Activated CD8-positive, alpha-beta memory T cell treated with anti-CD3 and anti-CD28 coated beads, Interleukin-2, amount 50 U/mL, for 24 hours (primary cell): ENCODE results near the gene CD46.
A peak's percentile ranks its signal among the peaks of the same experiment; 100 is the strongest.

Experiments
- DNase-seq: peaks from one replicate; pipeline ENCODE4 v3.0.0-alpha.2; 2020; ENCODE audit errors: extremely low read depth

CD46 gene

DNA sequence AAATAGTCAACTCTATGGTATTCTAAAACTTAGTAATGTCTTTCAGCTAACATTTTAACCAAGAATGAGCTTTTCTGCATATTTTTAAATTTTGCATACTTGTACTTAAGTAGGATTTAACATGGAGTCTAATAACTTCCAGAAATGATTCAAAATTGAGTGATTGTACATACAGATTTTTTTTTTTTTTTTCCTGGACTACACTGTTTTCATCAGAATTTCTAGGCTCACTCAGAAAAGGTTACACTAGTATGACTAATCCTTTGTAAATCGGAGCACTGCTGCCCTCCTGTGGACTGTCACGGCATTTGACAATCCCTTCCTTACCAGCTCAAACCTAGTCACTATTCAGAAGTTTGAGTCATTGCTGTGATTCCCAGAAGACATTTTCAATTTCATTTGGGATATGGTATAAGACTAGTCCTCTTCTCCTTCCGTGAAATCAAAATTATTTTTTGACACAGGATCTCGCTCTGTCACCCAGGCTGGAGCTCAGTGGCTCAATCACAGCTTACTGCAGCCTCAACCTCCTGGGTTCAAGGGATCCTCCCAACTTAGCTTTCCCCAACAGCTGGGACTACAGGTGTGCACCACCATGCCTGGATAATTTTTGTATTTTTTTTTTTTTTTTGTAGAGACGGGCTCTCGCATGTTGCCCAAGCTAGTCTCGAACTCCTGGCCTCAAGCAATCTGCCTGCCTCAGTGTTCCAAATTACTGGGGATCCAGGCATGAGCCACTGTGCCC lies 45.5 kb downstream of the CD46 start:
- DNase-seq = peak; percentile 61

DNA sequence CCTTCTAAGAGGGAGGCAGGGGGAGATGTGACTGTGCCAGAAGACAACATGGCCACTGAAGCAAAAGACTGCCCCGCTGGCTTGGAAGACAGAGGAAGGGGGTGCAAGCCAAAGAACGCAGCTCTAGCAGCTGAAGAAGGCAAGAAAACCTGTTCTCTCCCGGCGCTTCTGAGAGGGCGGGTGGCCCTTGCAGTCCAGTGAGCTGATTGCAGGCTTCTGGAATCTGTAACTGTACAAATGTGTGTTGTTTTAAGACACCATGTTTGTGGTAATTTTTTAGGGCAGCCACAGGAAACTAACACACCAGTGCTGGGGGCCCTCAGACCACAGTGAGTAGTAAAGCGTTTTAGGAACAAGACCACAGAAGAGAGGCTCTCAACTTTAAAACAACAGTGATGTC lies 47.0 kb downstream of the CD46 start:
- no peak for DNase-seq

DNA sequence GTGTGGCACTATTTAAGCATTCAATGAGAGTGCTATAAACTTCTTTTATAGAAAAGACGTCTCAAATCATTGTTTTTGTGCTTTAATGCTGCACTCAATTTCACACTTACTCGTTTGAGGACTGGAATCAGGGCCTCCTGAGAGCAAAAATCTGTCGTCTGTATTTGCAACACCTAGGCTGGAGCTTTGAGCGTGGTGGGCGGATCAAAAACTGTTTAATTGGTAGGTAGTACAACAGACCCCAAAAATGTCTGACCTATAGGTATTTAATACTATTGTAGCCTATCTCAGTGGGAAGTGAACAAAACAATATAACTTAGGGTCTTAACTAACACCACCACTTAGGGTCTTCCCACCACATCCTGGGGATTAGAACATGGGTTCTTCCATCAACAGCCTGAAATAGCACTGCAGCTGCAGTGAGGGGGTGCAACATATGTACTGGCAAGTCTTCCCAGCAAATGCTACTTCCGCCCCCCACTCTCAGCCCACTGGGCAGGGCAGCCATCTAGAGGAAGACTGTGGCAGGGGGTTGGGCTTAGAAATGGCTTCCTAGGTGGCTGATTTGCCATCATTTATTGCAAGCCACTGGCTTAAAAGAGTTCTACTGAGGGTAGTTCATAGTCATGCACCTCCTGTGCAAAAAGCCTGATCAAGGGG lies 48.3 kb downstream of the CD46 start:
- DNase-seq = no peak

DNA sequence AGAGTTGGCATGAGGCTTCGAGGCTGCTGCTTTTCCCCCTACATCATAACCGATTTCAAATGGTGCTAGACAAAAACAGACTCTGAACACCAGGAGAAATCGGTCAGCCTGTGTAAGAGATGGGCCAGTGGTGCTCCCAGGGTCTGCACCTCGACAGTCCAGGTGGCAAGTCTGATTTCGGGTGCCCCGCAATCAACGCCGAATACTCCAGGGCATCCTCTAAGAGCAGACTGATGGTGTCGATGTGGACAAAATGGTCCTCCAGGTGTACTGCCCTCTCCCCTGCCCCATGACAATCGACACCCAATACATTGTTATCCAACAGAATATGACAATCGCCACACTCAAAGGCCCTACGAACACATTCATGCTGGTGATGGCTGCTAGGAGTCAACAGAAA lies 50.0 kb downstream of the CD46 start:
- no peak for DNase-seq

DNA sequence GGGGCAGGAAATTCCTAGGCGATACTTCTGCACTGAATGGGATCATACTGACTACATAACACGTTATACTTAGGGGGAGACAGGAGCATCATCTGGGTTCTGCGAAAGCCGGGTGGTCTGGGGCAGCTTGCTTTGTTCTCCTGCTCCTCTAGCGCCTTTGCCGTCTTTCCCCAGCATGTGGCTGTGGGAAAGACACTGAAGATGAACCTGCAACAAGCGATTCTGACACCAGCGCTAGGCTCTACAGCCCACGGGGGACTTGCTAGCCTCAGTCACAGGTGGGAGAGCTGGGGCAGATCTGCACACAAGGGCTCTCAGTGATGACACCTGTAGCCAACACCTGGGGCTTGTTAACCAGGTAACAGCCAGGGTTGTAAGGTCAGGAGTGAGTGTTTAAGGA lies 51.8 kb downstream of the CD46 start:
- no peak for DNase-seq

DNA sequence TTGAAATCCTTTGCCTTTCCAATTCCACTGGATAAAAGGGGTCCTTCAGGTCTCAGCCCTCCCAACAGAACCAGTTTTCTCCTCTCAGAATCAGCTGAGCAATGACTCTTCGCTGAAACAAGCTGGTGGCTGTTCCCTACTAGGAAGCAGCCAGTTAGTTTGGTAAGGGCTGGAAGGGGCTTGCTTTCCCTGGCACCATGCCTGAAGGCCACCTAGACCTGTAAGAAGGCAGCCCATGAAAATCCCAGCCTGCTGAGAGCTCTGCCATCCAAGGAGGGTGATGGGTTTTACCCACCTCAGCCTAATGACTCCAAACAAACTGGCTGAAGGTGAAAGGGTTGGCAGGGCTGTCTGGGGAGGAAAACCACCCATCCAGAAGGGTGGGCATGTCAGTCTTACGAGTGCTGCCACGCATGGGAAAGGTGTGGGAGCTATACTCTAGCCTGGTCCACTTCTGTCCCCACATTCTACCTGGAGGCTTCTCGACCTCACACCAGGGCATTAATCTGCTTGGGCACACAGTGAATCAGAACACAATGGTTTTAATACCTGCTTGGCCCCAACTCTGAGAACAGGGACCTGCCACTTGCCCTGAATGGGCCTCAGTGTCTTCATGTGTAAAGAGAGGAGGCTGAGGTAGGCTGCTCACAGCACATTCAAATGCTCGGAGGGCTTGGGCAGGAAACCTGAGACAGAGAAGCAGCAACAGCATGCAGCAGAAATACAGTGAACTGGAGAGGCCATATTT lies 53.0 kb downstream of the CD46 start:
- DNase-seq = no peak

DNA sequence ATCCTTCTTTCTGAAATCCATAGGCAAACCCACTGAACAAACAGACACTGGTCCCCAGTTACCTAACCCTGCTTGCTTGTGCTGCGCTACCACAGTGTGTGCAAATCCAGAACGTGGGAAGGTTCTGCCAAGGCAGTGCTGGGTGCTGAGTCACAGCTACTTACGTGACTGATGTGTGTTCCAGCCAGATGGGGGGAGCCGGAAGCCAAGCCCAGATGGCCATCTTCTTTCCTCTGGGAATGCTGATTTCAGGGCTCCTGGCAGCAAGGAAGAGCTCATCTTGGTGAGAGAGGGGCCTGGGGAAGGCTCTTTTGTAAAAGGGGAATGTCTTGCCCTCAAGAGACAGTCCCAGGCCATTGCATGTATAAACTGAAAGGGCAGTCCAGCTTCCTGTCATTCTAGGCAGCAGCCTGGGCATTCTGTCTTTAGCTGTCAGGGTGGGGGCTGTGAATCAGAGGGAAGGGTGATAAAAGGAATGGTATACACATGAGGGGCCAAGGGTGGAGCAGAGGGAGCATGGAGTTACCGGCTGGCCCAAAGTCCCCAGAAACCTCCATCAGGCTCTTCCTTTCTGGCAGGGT lies 54.1 kb downstream of the CD46 start:
- no peak for DNase-seq

DNA sequence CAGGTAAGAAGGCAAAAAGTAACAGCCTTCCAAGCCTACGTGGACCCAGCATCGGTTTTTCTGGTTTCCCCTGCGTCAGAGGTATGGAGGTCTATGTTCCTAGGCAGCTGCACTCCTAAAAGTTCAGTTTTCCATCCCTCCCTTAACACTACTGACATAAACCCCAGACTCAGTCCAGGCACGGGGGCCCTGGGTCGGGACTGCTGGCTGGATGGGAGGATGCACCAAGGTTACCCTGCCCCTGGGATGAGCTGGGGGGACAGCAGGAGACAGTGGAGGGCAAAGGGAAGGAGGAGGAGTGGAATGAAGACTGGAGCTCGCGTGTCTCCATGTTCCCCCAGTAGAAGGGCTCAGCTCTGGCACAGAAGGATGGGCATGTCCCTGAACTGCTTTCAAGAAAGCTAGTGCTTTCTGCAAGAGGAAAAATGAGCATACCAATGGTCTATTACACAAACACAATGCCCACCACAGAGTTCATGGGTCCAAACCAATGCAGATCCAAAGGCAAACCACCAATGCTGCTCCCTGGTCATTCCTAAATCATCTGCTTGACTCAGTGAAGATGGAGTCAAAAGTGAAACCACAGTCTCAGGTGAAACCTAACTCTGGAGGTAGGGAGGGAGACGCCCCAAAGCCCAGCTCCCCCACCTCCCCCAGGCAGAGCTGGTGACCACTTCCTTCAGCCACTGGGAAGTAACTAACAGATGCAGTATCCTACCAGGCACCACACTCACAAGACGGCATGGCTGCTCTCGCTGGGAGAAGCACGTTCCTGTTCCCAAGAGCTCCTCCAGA lies 54.9 kb downstream of the CD46 start:
- no peak for DNase-seq

DNA sequence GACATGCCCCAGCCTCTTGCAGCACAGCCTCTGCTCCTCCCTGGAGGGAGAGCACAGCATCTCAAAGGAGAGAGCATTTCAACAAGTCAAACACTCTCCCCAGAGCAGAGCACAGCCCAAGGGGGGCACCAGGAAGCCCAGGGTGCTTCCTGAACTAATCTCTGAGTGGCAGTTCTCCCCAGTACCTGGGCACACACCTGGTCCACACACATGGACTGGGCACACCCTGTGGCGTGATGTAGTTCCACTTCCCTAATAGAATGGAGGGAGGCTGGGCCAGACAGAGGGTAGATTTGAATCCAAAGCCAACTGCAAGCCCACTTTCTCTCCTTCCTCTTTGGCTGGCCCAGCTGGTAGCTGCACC lies 55.5 kb downstream of the CD46 start:
- no peak for DNase-seq

DNA sequence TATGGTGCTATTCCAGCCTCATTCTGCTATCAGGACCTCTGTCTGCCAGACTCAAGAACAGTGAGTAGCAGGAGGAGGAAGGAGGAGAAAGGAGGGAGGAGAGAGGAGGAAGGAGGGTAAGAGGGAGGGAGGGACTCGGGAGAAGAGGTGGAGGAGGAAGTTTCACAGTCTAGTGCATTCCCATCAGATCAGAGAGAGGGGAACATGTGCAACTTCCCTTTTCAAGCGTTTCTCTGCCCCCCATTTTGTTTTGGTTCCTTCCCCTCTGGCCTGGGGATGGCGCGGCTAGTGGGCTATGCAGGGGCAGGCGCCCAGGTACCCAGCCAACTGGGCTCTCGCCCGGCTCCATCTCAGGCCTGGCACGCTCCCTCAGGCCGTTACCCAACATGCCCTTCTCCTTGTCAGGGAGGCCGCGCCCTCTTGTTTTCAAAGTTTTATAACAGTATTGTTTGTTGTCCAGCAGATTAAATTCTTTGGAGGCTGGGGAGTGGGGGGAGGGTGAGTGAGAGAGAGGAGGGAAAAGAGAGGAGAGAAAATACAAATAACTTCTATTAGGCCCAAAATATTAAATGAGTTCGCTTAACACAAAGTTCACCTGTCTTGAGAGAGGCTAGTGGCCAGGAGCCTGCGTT lies 56.0 kb downstream of the CD46 start:
- no peak for DNase-seq

DNA sequence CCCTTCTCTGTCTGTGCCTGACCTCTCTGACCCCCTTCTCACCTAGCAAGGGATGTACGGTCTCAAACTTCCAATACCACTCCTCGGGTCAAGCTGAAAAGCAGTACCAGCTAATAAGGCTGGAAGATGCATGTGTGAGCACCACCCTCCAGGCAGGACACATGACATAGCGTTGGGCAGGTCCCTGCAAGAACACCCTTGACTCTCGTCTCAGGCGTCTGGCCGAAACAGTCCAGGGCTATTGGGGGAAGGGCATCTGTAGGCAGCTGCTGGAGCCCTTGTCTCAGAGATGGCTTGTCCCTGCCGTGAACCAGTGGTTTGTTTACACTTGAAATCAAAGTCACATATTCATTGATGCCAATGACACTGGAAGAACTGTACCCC lies 56.5 kb downstream of the CD46 start:
- no peak for DNase-seq

DNA sequence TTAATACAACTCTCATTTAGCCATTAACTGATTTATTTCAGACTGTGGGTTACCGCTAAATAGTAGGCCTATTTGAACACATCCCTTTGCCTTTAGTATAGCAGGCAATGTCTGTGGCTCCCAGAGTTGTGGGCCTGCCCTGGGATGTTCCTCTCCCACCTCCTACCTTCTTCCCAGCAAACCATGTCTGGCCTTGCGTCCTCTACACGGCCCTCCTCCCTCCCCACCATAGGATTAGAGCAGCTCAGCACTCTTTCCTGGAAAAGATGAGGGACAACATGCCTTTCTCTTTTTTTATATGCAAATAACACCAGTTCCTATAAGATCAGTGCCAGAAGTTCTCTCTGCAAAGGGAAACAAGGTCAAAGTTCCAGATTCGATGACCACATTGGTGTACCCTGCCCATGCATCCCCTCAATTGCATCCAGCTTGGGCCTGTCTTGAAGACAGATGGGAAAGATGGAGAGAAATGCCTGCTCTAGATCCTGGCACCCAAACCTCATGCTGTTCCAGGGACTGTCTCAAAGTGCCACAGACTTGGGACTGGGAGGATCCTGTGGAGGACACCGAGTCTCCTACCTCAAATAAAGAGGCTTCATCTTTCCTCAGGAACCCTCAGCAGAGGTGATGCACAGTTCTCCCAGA lies 57.2 kb downstream of the CD46 start:
- no peak for DNase-seq

DNA sequence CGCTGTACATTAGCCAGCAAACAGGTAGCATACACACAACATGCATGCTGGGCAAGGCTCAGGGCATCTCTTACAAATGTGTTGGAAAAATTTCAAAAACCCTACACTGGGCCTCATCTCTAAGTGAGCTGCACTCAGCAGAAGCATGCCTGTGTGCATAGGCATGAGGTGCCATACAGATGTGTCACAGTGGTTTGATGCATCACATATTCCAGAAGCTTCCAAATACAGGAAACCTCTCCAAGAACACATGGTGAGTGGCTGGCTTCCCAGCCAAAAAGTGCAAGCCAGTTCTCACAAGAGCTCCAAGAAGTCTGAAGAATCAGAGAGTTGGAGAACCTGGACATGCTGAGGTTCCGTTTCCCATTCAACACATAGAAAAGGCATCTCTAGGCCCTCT lies 58.3 kb downstream of the CD46 start:
- no peak for DNase-seq

DNA sequence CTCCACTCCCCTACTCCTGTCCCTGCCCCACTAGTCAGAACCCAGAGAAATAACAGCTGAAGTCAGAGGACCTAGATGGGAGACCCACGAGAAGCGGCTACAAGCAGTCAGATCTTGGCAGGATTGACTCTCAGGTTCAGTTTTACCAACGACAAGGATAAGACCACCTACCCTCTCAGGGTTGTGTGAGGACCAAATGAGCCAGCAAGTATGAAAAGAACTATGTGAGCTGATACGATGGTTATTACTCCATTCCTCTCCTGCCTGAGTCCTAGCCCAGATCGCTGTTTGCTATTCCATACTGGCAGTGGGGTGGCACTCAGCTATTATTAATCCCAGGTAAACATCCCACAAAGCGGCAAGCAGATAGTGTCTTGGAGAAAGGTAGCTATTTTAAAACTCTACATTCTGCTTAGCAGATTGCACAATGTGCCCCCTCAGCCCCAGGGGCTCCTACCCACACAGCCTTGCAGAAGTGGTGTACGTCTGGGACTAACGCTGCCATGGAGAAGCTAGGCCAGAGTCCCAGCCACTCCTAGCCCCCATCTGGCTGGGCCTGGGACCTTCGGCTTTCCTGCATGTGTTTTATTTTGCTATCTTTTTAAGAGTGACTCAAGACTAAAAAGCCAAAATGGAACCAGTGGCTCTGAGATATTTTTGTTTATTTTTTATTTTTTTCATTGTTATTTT lies 58.9 kb downstream of the CD46 start:
- no peak for DNase-seq

DNA sequence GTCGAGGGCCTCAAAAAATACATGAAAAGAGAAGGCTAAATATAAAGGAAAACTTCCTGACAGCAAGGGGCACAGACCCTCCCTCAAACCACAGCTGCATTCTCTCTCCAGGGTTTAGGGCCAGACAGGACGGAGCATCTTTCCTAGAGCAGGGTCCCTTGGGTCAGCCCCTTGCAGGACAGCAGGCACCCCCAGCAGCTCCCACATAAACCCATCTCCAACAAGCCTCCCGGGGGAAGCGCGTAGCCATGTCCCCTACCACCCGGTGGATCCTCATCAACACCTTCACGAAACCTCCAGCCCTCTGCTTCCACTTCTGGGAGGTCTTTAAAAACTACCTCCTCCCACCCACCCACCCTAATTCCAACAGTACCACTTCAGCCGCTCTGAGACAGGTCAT lies 59.5 kb downstream of the CD46 start:
- no peak for DNase-seq

DNA sequence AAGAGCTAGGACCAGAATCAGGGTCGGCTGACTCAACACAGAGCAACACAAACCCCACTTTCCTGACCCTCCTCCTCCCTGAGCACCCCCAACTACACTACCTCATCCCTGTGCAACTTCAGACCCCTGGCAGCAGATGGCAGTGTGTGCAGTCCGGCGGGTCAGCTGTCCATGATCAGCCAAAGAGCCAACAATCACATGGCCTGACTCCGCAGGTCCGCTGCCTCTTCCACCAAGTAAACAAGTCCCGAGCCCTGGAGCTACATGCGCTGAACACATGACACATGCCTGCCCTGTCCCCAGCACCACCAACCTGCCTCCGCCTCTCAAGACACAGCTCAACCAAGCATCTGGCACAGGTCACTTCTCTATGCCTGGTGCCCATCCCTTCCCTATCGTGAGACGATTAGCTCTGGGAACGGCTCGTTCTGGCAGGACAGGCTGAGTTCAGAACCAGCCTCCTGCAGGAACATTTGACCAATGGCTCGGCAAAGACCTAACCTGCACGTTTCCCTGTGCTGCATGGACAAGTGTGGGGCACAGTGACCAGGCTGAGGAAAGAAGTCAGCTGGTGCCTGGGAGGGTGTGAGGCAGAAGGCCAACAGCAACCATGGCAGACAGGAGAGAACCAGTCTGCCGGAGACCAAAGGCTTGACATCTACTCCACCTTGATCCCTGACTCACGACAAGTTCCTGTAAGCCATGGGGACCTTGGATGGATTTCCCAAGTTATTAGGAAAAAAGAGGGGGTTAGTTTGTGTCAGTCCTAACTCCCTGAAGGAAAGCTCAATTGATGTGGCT lies 60.3 kb downstream of the CD46 start:
- no peak for DNase-seq

DNA sequence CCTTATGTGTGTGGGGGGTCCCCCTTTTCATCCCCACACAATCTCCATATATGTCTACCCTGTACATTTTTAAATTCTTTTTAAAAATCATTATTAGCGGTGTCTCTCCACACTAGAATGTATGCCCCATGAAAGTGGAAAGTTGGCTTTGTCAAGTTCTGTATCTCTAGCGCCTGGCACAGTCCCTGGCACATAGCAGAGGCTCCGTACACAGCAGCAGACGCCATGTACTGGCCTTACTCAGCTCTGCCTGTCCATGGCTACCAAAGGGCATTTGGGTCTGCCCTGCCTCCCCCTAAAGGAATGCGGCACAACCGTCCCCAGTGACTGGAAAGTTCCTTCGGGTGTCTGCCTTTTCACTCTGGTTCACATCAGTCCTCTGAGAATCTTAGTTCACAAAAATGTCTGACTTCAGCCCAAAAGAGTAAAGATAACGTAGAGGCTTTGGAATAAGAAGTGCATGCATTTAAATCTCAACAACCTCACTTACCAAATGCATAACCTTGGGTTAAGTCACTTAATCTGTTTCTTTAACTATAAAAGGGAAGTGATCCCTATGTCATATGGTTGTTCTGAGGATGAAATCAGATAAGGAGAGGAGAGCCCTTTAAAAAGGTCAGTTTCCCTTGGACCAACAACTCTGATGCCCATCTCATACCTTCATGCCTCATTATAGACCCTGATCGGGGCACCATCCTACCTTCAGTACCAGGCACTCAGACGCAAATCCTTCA lies 61.1 kb downstream of the CD46 start:
- DNase-seq = no peak

DNA sequence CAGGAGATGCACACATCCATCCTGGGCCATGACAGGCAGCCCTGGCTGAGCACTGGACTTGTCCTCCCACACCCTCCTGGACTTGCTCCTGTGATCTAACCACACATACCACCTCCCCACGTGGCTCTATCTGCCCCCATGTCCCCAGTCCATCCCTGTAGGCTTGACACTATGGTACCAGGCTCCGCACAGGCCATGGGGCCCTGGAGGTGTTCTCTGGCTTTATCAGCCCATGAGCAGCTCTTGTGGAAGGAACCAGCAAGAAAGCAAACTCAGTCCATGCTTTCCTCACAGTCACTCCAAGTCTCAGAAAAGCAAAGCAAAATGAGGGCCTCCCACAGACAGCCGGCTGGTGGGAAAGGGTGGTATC lies 61.6 kb downstream of the CD46 start:
- DNase-seq = no peak

DNA sequence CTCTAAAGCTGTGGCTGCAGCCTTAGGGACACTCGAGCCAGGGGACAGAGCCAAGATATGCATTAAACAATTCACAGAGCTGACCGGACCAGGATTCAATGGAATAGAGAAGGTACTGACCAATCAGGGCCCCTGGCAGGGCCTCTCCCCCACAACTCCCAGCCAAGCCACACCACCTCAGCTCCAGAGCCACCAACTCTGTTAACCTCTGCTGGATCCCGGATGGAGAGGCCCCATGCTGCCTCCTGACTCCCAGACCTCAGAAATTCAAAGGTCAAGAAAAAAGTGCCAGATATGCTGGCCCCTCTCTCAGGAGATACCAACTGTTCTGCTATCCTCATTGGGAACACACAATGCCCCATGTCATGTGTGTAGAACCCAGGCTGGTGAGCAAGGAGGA lies 62.1 kb downstream of the CD46 start:
- no peak for DNase-seq
